ENCODE data around the gene CTNNA3.

CTNNA3 gene

GRCh38 chr10:66752714-66753113 is 943.3 kb downstream of the CTNNA3 start:
- no peak for DNase-seq (ENCODE audit: low read depth)

- no peak for DNase-seq (ENCODE audit: low read depth)
Measured at GRCh38 chr10:66748217-66748616, 947.8 kb downstream of the CTNNA3 start.

DNA sequence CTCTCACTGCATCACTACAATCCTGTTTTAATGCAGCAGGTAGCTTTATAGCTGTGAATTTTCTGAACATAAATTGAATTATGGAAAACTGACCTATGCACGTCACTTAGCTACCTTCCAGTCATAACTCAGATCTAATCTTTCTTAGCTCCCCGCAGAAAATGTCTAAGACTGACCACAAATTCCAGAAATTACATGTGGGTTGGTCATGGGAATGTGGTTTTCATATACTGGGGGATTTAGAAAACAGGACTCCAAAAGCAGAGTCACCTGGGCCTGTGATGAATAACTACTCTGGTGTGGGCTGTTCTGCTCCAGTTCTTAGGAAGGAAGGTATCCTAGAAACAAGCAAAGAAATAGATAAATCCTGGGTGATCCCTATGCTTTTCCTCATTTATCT is 948.5 kb downstream of the CTNNA3 start:
- DNase-seq (ENCODE audit: low read depth), result peak; percentile 46

- DNase-seq (ENCODE audit: low read depth), result no peak
Measured at GRCh38 chr10:66746711-66747110, 949.3 kb downstream of the CTNNA3 start.

DNA sequence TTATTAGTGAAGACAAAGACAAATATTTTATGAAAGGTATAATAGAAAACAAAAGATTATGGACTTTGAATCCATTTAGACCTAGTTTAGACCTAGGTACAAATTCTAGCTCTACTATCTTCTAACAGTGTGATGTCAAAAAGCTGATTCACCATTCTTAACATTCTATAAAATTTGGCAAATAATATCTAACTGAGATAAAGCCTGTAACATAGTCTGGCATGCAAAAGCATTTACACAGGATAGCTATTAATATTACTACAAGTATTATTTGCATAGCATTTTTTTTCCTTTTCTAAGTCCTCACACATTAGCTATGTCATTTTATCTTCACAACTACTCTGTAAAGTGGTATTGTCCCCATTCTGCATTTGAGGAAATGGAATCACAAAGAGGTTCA is 949.7 kb downstream of the CTNNA3 start:
- no peak for DNase-seq (ENCODE audit: low read depth)

DNA sequence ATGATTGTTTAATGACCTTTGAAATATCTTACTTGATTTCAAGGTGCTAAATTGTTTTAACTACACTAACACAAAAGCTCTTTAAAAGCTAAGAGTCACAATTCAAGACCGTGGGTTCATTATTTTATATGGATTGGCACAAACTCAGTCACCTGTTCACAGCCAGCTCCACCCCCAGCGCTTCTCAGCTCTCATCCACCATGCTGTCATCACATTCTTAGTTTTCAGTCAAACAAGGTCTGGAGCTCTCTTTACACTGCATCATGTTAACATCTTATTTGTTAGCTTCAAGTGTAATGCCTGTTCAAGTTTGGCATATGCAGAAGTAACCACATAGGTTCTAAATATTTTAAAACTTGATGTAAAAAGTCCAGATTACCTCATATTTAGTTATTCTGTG is 951.1 kb downstream of the CTNNA3 start:
- no peak for DNase-seq (ENCODE audit: low read depth)

GRCh38 chr10:66737241-66737640 is 958.8 kb downstream of the CTNNA3 start:
- no peak for DNase-seq (ENCODE audit: low read depth)

- DNase-seq (ENCODE audit: low read depth), result no peak
Measured at GRCh38 chr10:66723608-66724400, 972.2 kb downstream of the CTNNA3 start.

DNA sequence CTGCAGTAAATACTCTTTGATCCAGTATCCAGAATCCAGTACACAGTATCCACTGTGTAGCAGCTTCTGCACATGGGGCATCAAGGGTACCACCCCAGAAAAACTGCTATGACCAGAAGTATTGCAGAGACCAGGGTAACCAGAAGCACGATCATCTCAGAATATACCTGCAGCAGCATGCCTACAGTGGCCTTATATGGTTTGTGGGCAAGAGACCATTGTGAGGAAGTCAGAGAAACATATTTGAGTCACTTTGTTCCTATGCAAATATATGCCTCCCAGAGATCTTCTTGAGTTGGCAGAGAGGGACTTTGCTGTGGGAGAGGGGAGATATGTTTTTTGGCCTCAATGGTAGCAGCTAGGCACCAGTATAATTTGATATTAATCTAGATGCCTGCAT is 976.5 kb downstream of the CTNNA3 start:
- DNase-seq (ENCODE audit: low read depth), result no peak

GRCh38 chr10:66717231-66717981 is 978.6 kb downstream of the CTNNA3 start:
- no peak for DNase-seq (ENCODE audit: low read depth)

DNA sequence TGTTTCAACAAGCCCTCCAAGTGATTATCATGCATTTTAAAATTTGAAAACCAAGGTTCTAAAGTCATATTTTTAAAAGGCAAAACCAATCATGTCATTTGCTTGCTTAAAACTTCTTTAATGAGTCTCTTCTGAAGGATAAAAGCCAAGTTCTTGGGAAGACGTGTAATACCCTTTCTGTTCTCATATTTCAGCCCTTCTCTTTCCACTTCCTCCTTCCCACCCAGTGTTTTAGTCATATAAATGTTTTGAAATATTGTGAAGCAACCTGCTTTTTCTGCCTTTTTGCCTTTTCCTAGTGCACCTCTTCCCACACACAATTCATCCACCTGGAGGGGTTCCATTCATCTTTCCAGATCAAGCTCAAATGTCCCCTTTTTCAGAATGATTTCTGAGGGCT is 981.3 kb downstream of the CTNNA3 start:
- peak; percentile 7 for DNase-seq (ENCODE audit: low read depth)

- DNase-seq (ENCODE audit: low read depth), result no peak
Measured at GRCh38 chr10:66713387-66713786, 982.6 kb downstream of the CTNNA3 start.

- no peak for DNase-seq (ENCODE audit: low read depth)
Measured at GRCh38 chr10:66698069-66698468, 997.9 kb downstream of the CTNNA3 start.

GRCh38 chr10:66695046-66695445 is 1000.9 kb downstream of the CTNNA3 start:
- DNase-seq (ENCODE audit: low read depth), result no peak

DNA sequence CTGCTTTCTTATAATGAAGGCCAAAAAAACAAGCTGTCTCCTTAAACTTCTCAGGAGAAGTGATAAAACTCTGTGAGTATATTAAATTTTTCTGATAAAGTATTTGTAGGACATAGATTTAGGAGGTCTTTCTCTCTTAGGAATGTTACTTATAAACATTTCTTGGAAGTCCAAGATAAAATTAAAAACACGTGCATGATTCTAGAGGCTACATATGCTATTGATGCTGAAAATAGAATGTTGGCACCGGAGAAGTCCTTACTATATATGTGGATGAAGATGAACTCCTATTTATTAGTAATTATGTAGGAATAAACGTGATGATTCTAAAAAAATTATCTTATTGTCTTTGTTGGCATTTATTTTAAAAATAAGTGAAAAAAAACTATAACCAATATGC is 1011.4 kb downstream of the CTNNA3 start:
- no peak for DNase-seq (ENCODE audit: low read depth)

DNA sequence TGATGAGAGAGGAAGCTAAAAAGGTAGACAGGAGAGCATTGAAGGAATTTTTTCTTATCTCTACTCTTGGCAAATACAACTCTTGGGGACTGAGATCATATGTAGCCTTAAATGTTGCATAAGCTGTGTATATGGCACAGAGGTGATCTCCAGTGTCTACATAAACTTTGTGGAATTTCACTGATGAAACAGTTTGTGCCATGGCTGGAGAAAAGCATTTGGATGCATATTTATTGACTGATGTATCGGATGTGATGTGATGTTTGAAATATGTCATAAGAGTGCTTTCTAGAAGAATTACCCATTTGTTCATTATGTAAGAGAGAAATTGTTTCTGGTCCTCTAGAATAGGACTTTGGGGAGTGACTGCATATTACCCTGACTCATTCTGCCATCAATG is 1015.1 kb downstream of the CTNNA3 start:
- DNase-seq (ENCODE audit: low read depth), result no peak

- peak; percentile 10 for DNase-seq (ENCODE audit: low read depth)
Measured at GRCh38 chr10:66678521-66678920, 1017.5 kb downstream of the CTNNA3 start.

DNA sequence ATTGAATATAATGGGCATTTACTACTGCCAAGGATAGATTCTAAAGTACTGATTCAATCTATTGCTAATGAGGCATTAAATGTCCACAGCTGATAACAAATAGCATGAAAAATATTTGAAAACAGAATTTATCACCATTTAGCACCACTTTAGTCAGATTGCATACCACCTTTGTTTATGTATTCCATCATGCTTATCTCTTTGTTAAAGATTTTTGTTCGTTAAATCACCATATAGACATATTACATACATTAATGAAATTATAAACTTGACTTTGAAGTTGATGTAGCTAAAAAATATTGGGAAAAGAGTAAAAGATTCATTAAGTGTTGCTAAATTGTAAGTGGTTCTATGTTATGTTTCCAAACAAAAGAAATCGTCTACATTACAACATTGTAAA is 1022.9 kb downstream of the CTNNA3 start:
- no peak for DNase-seq (ENCODE audit: low read depth)

GRCh38 chr10:66671562-66671961 is 1024.4 kb downstream of the CTNNA3 start:
- no peak for DNase-seq (ENCODE audit: low read depth)

DNA sequence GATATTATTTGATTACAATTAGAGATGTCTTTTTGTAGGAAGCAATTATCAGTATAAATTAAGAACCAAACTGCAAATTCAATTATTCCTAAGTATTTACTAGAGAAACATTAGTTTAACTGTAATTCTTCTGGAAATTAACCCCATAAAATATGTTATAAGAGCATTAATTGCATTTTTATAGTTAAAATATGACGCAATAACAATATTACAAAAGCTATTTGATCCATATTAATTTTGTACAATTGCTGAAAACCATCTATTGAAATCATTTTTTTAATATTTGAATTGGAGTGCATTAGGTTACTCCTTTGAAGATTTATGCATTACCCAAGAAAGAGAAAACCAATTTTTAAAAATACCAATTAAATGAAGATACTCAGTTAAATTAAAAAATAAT is 1024.9 kb downstream of the CTNNA3 start:
- DNase-seq (ENCODE audit: low read depth), result no peak

GRCh38 chr10:66656499-66656898 is 1039.5 kb downstream of the CTNNA3 start:
- DNase-seq (ENCODE audit: low read depth), result no peak

DNA sequence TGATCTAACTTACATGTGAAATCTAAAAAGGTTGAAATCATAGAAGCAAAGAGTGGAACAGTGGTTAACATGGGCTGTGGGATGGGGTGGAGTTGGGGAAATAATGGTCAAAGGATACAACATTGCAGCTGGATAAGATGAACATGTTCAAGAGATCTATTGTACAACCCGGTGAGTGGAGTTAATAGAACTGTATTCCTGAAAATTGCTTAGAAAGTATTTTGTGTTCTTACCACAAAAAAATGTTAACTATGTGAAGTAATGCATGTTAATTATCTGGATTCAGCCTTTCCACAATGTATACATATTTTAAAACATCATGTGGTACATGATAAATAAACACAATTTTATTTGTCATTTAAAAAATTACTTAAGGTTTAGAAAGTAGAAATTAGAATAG is 1041.1 kb downstream of the CTNNA3 start:
- DNase-seq (ENCODE audit: low read depth), result no peak

DNA sequence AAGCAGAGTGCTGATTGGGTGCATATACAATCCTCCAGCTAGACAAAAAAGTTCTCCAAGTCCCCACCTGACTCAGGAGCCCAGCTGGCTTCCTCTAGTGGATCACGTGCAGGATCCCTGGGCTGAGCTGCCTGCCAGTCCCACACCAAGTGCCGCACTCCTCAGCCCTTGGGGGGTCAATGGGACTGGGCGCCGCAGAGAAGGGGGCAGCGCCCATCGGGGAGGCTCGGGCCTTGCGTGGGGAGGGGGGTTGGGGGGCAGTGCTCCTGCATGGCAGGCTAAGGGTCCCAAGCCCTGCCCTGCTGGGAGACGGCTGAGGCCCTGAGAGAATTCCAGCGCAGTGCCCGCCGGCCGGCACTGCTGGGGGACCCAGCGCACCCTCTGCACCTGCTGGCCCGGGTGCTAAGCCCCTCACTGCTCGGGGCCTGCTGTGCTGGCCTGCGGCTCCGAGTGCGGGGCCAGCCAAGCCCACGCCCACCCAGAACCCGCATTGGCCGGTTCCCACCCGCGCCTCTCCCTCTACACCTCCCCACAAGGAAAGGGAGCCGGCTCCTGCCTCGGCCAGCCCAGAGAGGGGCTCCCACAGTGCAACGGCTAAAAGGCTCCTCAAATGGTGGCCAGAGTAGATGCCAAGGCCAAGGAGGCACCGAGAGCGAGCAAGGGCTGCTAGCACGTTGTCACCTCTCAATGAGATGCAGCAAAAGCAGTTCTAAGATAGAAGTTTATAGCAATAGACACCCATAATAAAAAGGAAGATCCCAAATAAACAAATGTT is 1044.5 kb downstream of the CTNNA3 start:
- no peak for DNase-seq (ENCODE audit: low read depth)
